Transverse colon (tissue), 4 donors: ENCODE results near the gene UBE2J2.
A peak's percentile ranks its signal among the peaks of the same experiment; 100 is the strongest.

Source experiments
- CTCF ChIP-seq, 5 experiments: fragments of 200-600 bp in 3 of 5; fragments of 450-650 bp in 2 of 5; sonication (generic) in 3 of 5; IDR thresholded peaks; 1 replicate in 2 of 5; 2 replicates in 3 of 5; pipeline ENCODE4 v1.5.1; 2016 to 2017; ENCODE audit warnings: antibody characterized with exemption in 5 of 5, inconsistent platforms in 3 of 5, mild to moderate bottlenecking in 2 of 5, moderate library complexity in 1 of 5
- EP300 ChIP-seq: sonication (generic); formaldehyde crosslinking; IDR thresholded peaks from one replicate; pipeline ENCODE4 v1.6.1; 2017; ENCODE audit warnings: antibody characterized with exemption, low read depth
- POLR2AphosphoS5 ChIP-seq, 3 donors: sonication (generic); formaldehyde crosslinking; IDR thresholded peaks; one replicate each; pipeline ENCODE4 v1.6.1; 2016; ENCODE audit warnings: antibody characterized with exemption in 3 of 3

- TF ChIP-seq CTCF (IDR thresholded peaks at IDR 0.05) = peak in 4 of 5 experiments; percentile 19 to 34 (median 28)
- TF ChIP-seq EP300 = no peak
- no peak for TF ChIP-seq POLR2AphosphoS5 (IDR thresholded peaks at IDR 0.05)
Observed at GRCh38 chr1:1302006-1302430, 28.4 kb upstream of the UBE2J2 start.
